HepG2 (cell line): Measurements from ENCODE around the gene PTCRA. TPM values are rescaled to one million over a fixed set of nuclear protein-coding genes. Genes with fewer than 3 reads are reported as not detected.

Source experiments
- ERF ChIP-seq: IDR thresholded peaks from 2 replicates; pipeline ENCODE4 v1.6.1; 2018; ENCODE audit warnings: missing biosample characterization, missing genetic modification reagents
- FLYWCH1 ChIP-seq: sonication (generic); formaldehyde crosslinking; IDR thresholded peaks from 2 replicates; pipeline ENCODE4 v1.8.1; 2023; ENCODE audit warnings: mild to moderate bottlenecking, missing genetic modification reagents
- FOXC1 ChIP-seq: sonication (generic); formaldehyde crosslinking; IDR thresholded peaks from 2 replicates; pipeline ENCODE4 v1.8.0; 2022; ENCODE audit warnings: mild to moderate bottlenecking, missing genetic modification reagents, borderline replicate concordance
- KLF16 ChIP-seq, 2 experiments: sonication (generic) in 1 of 2; formaldehyde crosslinking in 1 of 2; IDR thresholded peaks; 2 replicates each; pipeline versions ENCODE4 v1.6.1 to v1.8.0; 2016 to 2023; ENCODE audit warnings: missing genetic modification reagents in 2 of 2, missing compliant biosample characterization in 1 of 2
- PRPF4 ChIP-seq: fragments of 200-400 bp; formaldehyde crosslinking; IDR thresholded peaks from 2 replicates; pipeline ENCODE4 v1.6.1; 2016; ENCODE audit warnings: low read length, low read depth; ENCODE audit not compliant: poor library complexity, severe bottlenecking
- SNRNP70 ChIP-seq: fragments of 200-400 bp; formaldehyde crosslinking; IDR thresholded peaks from 2 replicates; pipeline ENCODE4 v1.6.1; 2017; ENCODE audit warnings: mild to moderate bottlenecking, low read depth, low read length, moderate library complexity
- TARDBP ChIP-seq: sonication (generic); formaldehyde crosslinking; IDR thresholded peaks from 2 replicates; pipeline ENCODE4 v1.8.0; 2022; ENCODE audit warnings: mild to moderate bottlenecking, missing genetic modification reagents
- ZFAT ChIP-seq: sonication (generic); formaldehyde crosslinking; conservative IDR thresholded peaks from 2 replicates; pipeline ENCODE4 v1.8.1; 2023; ENCODE audit warnings: missing genetic modification reagents, inconsistent platforms
- ZNF264 ChIP-seq: sonication (generic); formaldehyde crosslinking; IDR thresholded peaks from 2 replicates; pipeline ENCODE4 v1.4.0; 2020; ENCODE audit warnings: missing genetic modification reagents
- ZNF709 ChIP-seq: sonication (generic); formaldehyde crosslinking; IDR thresholded peaks from 2 replicates; pipeline ENCODE4 v1.5.0; 2020; ENCODE audit warnings: mild to moderate bottlenecking, missing genetic modification reagents
- ZNF772 ChIP-seq: sonication (generic); formaldehyde crosslinking; IDR thresholded peaks from 2 replicates; pipeline ENCODE4 v1.5.0; 2020; ENCODE audit warnings: mild to moderate bottlenecking, missing genetic modification reagents
- ZSCAN21 ChIP-seq: sonication (generic); formaldehyde crosslinking; IDR thresholded peaks from 2 replicates; pipeline ENCODE4 v1.8.0; 2022; ENCODE audit warnings: mild to moderate bottlenecking, missing genetic modification reagents, moderate library complexity, borderline replicate concordance
- polyA plus RNA-seq, 8 experiments: library from polyadenylated mRNA; depleted of rRNA in 3 of 8; stranded (reverse) in 7 of 8; unstranded in 1 of 8; fragments of >200 nt; fragmentation: Illumina TruSeq in 4 of 8; extraction: Trizol in 4 of 8; gene quantifications; 2 replicates each; pipeline versions ENCODE4 v1.2.1 to v1.2.3, GENCODE V29; 2011 to 2016; ENCODE audit warnings: low read depth in 4 of 8, missing spikeins in 1 of 8, mixed read lengths in 1 of 8; ENCODE audit not compliant: insufficient read depth in 1 of 8
- total RNA-seq, 5 experiments: library from RNA; depleted of rRNA; stranded (reverse); fragments of >200 nt; fragmentation: Illumina TruSeq; extraction: Trizol; gene quantifications; 2 replicates each; pipeline ENCODE4 v1.2.3, GENCODE V29; 2016; ENCODE audit warnings: low read depth in 1 of 5
- TF ChIP-seq, protein P1 (sequence below): sonication (generic); formaldehyde crosslinking; IDR thresholded peaks from 2 replicates; pipeline ENCODE4 v1.4.0; 2020; ENCODE audit warnings: missing genetic modification reagents
- TF ChIP-seq, protein P2 (sequence below): sonication (generic); formaldehyde crosslinking; IDR thresholded peaks from 2 replicates; pipeline ENCODE4 v1.4.0; 2020; ENCODE audit warnings: missing genetic modification reagents
- TF ChIP-seq, protein P3 (sequence below): sonication (generic); formaldehyde crosslinking; IDR thresholded peaks from 2 replicates; pipeline ENCODE4 v1.5.1; 2020; ENCODE audit warnings: mild to moderate bottlenecking, missing genetic modification reagents, moderate library complexity
- TF ChIP-seq, protein P4 (sequence below): sonication (generic); formaldehyde crosslinking; IDR thresholded peaks from 2 replicates; pipeline ENCODE4 v1.4.0; 2020; ENCODE audit warnings: mild to moderate bottlenecking, missing genetic modification reagents
- TF ChIP-seq, protein P5 (sequence below): sonication (generic); formaldehyde crosslinking; IDR thresholded peaks from 2 replicates; pipeline ENCODE4 v1.4.0; 2020; ENCODE audit warnings: missing genetic modification reagents, borderline replicate concordance
- TF ChIP-seq, protein P6 (sequence below): sonication (generic); formaldehyde crosslinking; IDR thresholded peaks from 2 replicates; pipeline ENCODE4 v1.9.0; 2021; ENCODE audit warnings: missing genetic modification reagents, borderline replicate concordance

The PTCRA gene
- total and polyA plus RNA-seq, 2 of the 13 experiments (the other 11 are each of a cell fraction or from before 2014, with no cell fraction given), result not detected

DNA sequence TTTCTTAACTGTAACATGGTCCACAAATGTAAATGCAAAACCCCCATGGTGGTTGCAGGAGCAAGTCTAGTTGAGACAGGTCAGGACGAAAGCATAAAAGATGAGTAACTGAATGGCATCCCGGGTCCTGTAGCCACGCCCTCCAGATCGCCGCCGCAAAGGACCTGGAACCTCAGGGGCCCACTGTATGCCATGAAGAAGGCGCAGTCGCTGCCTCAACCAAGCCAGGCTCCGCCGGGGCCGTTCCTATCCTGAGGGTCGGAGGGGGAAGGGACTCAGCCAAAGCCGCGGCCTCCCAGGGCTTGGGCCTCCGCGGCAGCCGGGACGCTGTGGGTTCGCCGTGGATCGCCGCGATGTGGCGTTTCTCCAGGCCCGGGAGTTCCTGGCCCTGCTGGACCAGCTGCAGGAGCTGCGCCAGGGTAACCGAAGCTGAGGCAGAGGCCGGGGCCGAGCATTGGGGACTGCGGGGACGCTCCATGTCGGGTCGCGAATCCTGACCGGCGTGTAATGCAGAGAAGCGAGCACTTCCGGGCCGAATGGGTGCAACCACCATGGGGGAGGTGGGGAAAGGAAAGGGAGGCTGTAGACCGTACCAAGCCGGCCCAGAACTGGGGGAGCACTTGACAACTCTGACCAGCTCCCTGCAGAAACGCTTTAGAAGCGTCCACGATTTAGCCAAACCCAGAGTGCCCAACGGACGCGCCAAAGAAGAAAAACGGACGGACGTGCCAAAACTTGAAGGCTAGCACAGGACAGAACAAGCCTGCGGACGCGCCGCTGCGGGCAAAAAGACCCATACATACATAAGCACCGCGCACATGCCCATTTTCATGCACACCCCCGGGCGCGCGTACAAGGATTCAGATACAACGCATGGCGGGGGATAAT lies 25.3 kb upstream of the PTCRA start (continued):
- TF ChIP-seq PRPF4, result no peak
- TF ChIP-seq, protein P1, sequence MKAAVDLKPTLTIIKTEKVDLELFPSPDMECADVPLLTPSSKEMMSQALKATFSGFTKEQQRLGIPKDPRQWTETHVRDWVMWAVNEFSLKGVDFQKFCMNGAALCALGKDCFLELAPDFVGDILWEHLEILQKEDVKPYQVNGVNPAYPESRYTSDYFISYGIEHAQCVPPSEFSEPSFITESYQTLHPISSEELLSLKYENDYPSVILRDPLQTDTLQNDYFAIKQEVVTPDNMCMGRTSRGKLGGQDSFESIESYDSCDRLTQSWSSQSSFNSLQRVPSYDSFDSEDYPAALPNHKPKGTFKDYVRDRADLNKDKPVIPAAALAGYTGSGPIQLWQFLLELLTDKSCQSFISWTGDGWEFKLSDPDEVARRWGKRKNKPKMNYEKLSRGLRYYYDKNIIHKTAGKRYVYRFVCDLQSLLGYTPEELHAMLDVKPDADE (CRISPR knock-in tag), result 0 out of 2 replicates have a peak, but pooled peaks have one; percentile 51
- peak; percentile 80; the same call in 1 of the 2 replicates for TF ChIP-seq ZNF264
- peak; percentile 98; the same call in 1 of the 2 replicates for TF ChIP-seq FOXC1 (CRISPR knock-in tag)
- peak; percentile 89; the same call in 1 of the 2 replicates for TF ChIP-seq ZSCAN21
- peak; percentile 99 for TF ChIP-seq ZNF709 (CRISPR knock-in tag)
- peak; percentile 85; the same call in 1 of the 2 replicates for TF ChIP-seq FLYWCH1
- peak in 1 of 2 experiments; percentile 80; a peak in 2 of 4 replicates for TF ChIP-seq KLF16 (CRISPR knock-in tag; IDR thresholded peaks at IDR 0.05)
- peak; percentile 87 for TF ChIP-seq TARDBP (CRISPR knock-in tag)
- TF ChIP-seq, protein P2, sequence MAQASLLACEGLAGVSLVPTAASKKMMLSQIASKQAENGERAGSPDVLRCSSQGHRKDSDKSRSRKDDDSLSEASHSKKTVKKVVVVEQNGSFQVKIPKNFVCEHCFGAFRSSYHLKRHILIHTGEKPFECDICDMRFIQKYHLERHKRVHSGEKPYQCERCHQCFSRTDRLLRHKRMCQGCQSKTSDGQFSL (CRISPR knock-in tag), result peak; percentile 6
- TF ChIP-seq, protein P3, sequence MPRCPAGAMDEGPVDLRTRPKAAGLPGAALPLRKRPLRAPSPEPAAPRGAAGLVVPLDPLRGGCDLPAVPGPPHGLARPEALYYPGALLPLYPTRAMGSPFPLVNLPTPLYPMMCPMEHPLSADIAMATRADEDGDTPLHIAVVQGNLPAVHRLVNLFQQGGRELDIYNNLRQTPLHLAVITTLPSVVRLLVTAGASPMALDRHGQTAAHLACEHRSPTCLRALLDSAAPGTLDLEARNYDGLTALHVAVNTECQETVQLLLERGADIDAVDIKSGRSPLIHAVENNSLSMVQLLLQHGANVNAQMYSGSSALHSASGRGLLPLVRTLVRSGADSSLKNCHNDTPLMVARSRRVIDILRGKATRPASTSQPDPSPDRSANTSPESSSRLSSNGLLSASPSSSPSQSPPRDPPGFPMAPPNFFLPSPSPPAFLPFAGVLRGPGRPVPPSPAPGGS (CRISPR knock-in tag), result peak; percentile 89
- TF ChIP-seq, protein P4, sequence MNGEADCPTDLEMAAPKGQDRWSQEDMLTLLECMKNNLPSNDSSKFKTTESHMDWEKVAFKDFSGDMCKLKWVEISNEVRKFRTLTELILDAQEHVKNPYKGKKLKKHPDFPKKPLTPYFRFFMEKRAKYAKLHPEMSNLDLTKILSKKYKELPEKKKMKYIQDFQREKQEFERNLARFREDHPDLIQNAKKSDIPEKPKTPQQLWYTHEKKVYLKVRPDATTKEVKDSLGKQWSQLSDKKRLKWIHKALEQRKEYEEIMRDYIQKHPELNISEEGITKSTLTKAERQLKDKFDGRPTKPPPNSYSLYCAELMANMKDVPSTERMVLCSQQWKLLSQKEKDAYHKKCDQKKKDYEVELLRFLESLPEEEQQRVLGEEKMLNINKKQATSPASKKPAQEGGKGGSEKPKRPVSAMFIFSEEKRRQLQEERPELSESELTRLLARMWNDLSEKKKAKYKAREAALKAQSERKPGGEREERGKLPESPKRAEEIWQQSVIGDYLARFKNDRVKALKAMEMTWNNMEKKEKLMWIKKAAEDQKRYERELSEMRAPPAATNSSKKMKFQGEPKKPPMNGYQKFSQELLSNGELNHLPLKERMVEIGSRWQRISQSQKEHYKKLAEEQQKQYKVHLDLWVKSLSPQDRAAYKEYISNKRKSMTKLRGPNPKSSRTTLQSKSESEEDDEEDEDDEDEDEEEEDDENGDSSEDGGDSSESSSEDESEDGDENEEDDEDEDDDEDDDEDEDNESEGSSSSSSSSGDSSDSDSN (CRISPR knock-in tag), result peak; percentile 100
- TF ChIP-seq ZNF772 (CRISPR knock-in tag), result peak; percentile 94
- TF ChIP-seq, protein P5, sequence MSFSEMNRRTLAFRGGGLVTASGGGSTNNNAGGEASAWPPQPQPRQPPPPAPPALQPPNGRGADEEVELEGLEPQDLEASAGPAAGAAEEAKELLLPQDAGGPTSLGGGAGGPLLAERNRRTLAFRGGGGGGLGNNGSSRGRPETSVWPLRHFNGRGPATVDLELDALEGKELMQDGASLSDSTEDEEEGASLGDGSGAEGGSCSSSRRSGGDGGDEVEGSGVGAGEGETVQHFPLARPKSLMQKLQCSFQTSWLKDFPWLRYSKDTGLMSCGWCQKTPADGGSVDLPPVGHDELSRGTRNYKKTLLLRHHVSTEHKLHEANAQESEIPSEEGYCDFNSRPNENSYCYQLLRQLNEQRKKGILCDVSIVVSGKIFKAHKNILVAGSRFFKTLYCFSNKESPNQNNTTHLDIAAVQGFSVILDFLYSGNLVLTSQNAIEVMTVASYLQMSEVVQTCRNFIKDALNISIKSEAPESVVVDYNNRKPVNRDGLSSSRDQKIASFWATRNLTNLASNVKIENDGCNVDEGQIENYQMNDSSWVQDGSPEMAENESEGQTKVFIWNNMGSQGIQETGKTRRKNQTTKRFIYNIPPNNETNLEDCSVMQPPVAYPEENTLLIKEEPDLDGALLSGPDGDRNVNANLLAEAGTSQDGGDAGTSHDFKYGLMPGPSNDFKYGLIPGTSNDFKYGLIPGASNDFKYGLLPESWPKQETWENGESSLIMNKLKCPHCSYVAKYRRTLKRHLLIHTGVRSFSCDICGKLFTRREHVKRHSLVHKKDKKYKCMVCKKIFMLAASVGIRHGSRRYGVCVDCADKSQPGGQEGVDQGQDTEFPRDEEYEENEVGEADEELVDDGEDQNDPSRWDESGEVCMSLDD (CRISPR knock-in tag), result peak; percentile 62; the same call in 1 of the 2 replicates
- no peak for TF ChIP-seq ZFAT (CRISPR knock-in tag)
- TF ChIP-seq, protein P6, sequence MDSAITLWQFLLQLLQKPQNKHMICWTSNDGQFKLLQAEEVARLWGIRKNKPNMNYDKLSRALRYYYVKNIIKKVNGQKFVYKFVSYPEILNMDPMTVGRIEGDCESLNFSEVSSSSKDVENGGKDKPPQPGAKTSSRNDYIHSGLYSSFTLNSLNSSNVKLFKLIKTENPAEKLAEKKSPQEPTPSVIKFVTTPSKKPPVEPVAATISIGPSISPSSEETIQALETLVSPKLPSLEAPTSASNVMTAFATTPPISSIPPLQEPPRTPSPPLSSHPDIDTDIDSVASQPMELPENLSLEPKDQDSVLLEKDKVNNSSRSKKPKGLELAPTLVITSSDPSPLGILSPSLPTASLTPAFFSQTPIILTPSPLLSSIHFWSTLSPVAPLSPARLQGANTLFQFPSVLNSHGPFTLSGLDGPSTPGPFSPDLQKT (CRISPR knock-in tag), result no peak
- TF ChIP-seq SNRNP70, result no peak
- peak; percentile 84 for TF ChIP-seq ERF
